Activated T-helper 17 cell treated with anti-CD3 and anti-CD28 coated beads, Interleukin-2, amount 50 U/mL, for 72 hours (primary cell): ENCODE data around the gene SF3B2. TPM values are rescaled to one million over a fixed set of nuclear protein-coding genes. Genes with fewer than 3 reads are reported as not detected.

Source experiments
- ATAC-seq: fragments of 150-1000 bp; cut with Tn5 transposase; replicated peaks from 2 replicates; pipeline ENCODE4 v1.10.0; 2021; ENCODE audit warnings: mild to moderate bottlenecking, moderate library complexity
- H3K27ac Mint-ChIP-seq: one replicate; pipeline ENCODE4 v1.8.0; 2022; ENCODE audit warnings: mixed read lengths
- H3K27me3 Mint-ChIP-seq: one replicate; pipeline ENCODE4 v1.8.0; 2022; ENCODE audit warnings: mixed read lengths
- H3K36me3 Mint-ChIP-seq: one replicate; pipeline ENCODE4 v1.8.0; 2022; ENCODE audit warnings: low read depth, mild to moderate bottlenecking, mixed read lengths
- H3K4me1 Mint-ChIP-seq: one replicate; pipeline ENCODE4 v1.8.0; 2022; ENCODE audit warnings: mixed read lengths
- H3K4me3 Mint-ChIP-seq: one replicate; pipeline ENCODE4 v1.8.0; 2022; ENCODE audit warnings: mild to moderate bottlenecking, mixed read lengths
- H3K9me3 Mint-ChIP-seq: one replicate; pipeline ENCODE4 v1.8.0; 2022; ENCODE audit warnings: mixed read lengths
- total RNA-seq, 2 donors: library from RNA; stranded (reverse); gene quantifications; one replicate each; pipeline ENCODE4 v1.2.3, GENCODE V29; 2022

SF3B2 gene
- total RNA-seq, 2 donors from 2014 or later = 201 to 237 TPM

- no peak for ATAC-seq
- Mint-ChIP-seq H3K4me3 (no peak overlapping the region), H3K9me3 (no peaks in the 10 kb centered on the region), H3K36me3 (no peaks in the 10 kb centered on the region), H3K4me1 (no peaks in the 10 kb centered on the region), H3K27ac (no peak overlapping the region), H3K27me3 (peaks cover 3% of the 10 kb centered on the region)
These were observed 19.0 kb upstream of the SF3B2 start for GRCh38 chr11:66032957-66033735.

GRCh38 chr11:66035653-66036333, 16.4 kb upstream of the SF3B2 start:
- no peak overlapping the region for H3K27ac Mint-ChIP-seq
- H3K27me3 Mint-ChIP-seq = peaks cover 7% of the 10 kb centered on the region
- ATAC-seq = no peak

GRCh38 chr11:66036334-66036710, 15.8 kb upstream of the SF3B2 start:
- ATAC-seq = no peak

More at GRCh38 chr11:66035653-66036333, 16.4 kb upstream of the SF3B2 start:
- H3K36me3 Mint-ChIP-seq = no peaks in the 10 kb centered on the region
- no peaks in the 10 kb centered on the region for H3K4me1 Mint-ChIP-seq
- H3K9me3 Mint-ChIP-seq = no peaks in the 10 kb centered on the region
- no peak overlapping the region for H3K4me3 Mint-ChIP-seq

GRCh38 chr11:66037327-66037726, 14.8 kb upstream of the SF3B2 start:
- H3K27ac Mint-ChIP-seq = no peak overlapping the region
- peaks cover 7% of the 10 kb centered on the region for H3K27me3 Mint-ChIP-seq
- ATAC-seq = no peak
- H3K9me3 Mint-ChIP-seq = no peaks in the 10 kb centered on the region
- no peaks in the 10 kb centered on the region for H3K36me3 Mint-ChIP-seq
- no peak overlapping the region for H3K4me3 Mint-ChIP-seq
- H3K4me1 Mint-ChIP-seq = no peaks in the 10 kb centered on the region

More at GRCh38 chr11:66036334-66036710, 15.8 kb upstream of the SF3B2 start:
- Mint-ChIP-seq H3K27me3 (peaks cover 7% of the 10 kb centered on the region), H3K36me3 (no peaks in the 10 kb centered on the region), H3K27ac (no peak overlapping the region), H3K4me3 (no peak overlapping the region), H3K4me1 (no peaks in the 10 kb centered on the region), H3K9me3 (no peaks in the 10 kb centered on the region)

GRCh38 chr11:66039765-66040164, 12.4 kb upstream of the SF3B2 start:
- ATAC-seq = no peak
- Mint-ChIP-seq H3K27ac (no peak overlapping the region), H3K27me3 (peaks cover 4% of the 10 kb centered on the region), H3K9me3 (no peaks in the 10 kb centered on the region), H3K4me1 (peaks cover 4% of the 10 kb centered on the region), H3K36me3 (no peaks in the 10 kb centered on the region), H3K4me3 (no peak overlapping the region)

GRCh38 chr11:66042227-66042995, 9.8 kb upstream of the SF3B2 start:
- Mint-ChIP-seq H3K27me3 (peaks cover 3% of the 10 kb centered on the region), H3K27ac (no peak overlapping the region), H3K36me3 (no peaks in the 10 kb centered on the region), H3K9me3 (no peaks in the 10 kb centered on the region), H3K4me1 (peaks cover 7% of the 10 kb centered on the region), H3K4me3 (no peak overlapping the region)
- no peak for ATAC-seq

GRCh38 chr11:66042996-66043906, 8.9 kb upstream of the SF3B2 start:
- H3K9me3 Mint-ChIP-seq = no peaks in the 10 kb centered on the region
- no peaks in the 10 kb centered on the region for H3K36me3 Mint-ChIP-seq
- peaks cover 3% of the 10 kb centered on the region for H3K27me3 Mint-ChIP-seq
- H3K27ac Mint-ChIP-seq = no peak overlapping the region
- no peak for ATAC-seq
- H3K4me3 Mint-ChIP-seq = no peak overlapping the region
- H3K4me1 Mint-ChIP-seq = peaks cover 7% of the 10 kb centered on the region

- ATAC-seq = peak; percentile 83
- H3K9me3 Mint-ChIP-seq = no peaks in the 10 kb centered on the region
- no peaks in the 10 kb centered on the region for H3K27me3 Mint-ChIP-seq
- H3K4me1 Mint-ChIP-seq = peaks cover 7% of the 10 kb centered on the region
- H3K36me3 Mint-ChIP-seq = no peaks in the 10 kb centered on the region
- peak overlapping the region; percentile 56 for H3K27ac Mint-ChIP-seq
- peak overlapping the region; percentile 58 for H3K4me3 Mint-ChIP-seq
These were observed 7.4 kb upstream of the SF3B2 start for GRCh38 chr11:66044757-66045156.

GRCh38 chr11:66045177-66045639, 7.0 kb upstream of the SF3B2 start:
- Mint-ChIP-seq H3K4me3 (peak overlapping the region; percentile 58), H3K4me1 (peaks cover 7% of the 10 kb centered on the region), H3K36me3 (no peaks in the 10 kb centered on the region), H3K27me3 (no peaks in the 10 kb centered on the region), H3K27ac (peak overlapping the region; percentile 56), H3K9me3 (no peaks in the 10 kb centered on the region)
- ATAC-seq = peak; percentile 96

GRCh38 chr11:66046901-66047300, 5.3 kb upstream of the SF3B2 start:
- ATAC-seq = no peak
- Mint-ChIP-seq H3K27me3 (no peaks in the 10 kb centered on the region), H3K9me3 (no peaks in the 10 kb centered on the region), H3K36me3 (peaks cover 8% of the 10 kb centered on the region), H3K4me3 (no peak overlapping the region), H3K27ac (no peak overlapping the region), H3K4me1 (peaks cover 13% of the 10 kb centered on the region)

- ATAC-seq = no peak
- H3K27me3 Mint-ChIP-seq = no peaks in the 10 kb centered on the region
- H3K36me3 Mint-ChIP-seq = peaks cover 16% of the 10 kb centered on the region
- no peak overlapping the region for H3K4me3 Mint-ChIP-seq
- no peak overlapping the region for H3K27ac Mint-ChIP-seq
- peaks cover 13% of the 10 kb centered on the region for H3K4me1 Mint-ChIP-seq
- H3K9me3 Mint-ChIP-seq = no peaks in the 10 kb centered on the region
These were observed 4.4 kb upstream of the SF3B2 start for GRCh38 chr11:66047541-66048365.

- H3K4me3 Mint-ChIP-seq = peak within 1 kb of the TSS; percentile 29
- H3K4me1 Mint-ChIP-seq = peaks cover 13% of the 10 kb centered on the region
These were observed 3.4 kb upstream of the SF3B2 start, which contains the start of gene GAL3ST3 for GRCh38 chr11:66048547-66049323. Gene GAL3ST3 (minus strand): TSS chr11:66049161. CDS start chr11:66045415, 3,746 bp downstream.

More at GRCh38 chr11:66048547-66049323, 3.4 kb upstream of the SF3B2 start, which contains the start of gene GAL3ST3:
- Mint-ChIP-seq H3K36me3 (peaks cover 26% of the 10 kb centered on the region), H3K27me3 (no peaks in the 10 kb centered on the region), H3K27ac (peak within 1 kb of the TSS; percentile 9), H3K9me3 (no peaks in the 10 kb centered on the region)
- no peak for ATAC-seq
